ENCODE data around the gene RBM33.

- TF ChIP-seq CTCF (IDR thresholded peaks at IDR 0.05; ENCODE audit: borderline replicate concordance, extremely low read depth, low read length, poor library complexity, severe bottlenecking) (no peak), EZH2 (IDR thresholded peaks at IDR 0.05; ENCODE audit: borderline replicate concordance, low read depth, low read length, severe bottlenecking) (no peak)
Observed at GRCh38 chr7:155618708-155619633, 25.5 kb upstream of the RBM33 start.
